ENCODE results near the gene CORO2A.

- TF ChIP-seq SUZ12 (IDR thresholded peaks at IDR 0.05; ENCODE audit: low read length) = no peak
- TF ChIP-seq KDM4A (IDR thresholded peaks at IDR 0.05; ENCODE audit: low read depth, low read length, severe bottlenecking) = no peak
- no peak for TF ChIP-seq CTCF (IDR thresholded peaks at IDR 0.05; ENCODE audit: control extremely low read depth in 1 of 3, insufficient read depth in 1 of 3, low read depth in 1 of 3, low read length in 3 of 3)
- no peak for TF ChIP-seq HDAC2 (IDR thresholded peaks at IDR 0.05; ENCODE audit: borderline replicate concordance in 1 of 2, low read depth in 2 of 2, low read length in 2 of 2)
- no peak for TF ChIP-seq TAF1 (IDR thresholded peaks at IDR 0.05; ENCODE audit: low read depth, low read length)
- TF ChIP-seq JUN (IDR thresholded peaks at IDR 0.05; ENCODE audit: low read depth, low read length) = no peak
- no peak for TF ChIP-seq GTF2F1 (IDR thresholded peaks at IDR 0.05; ENCODE audit: borderline replicate concordance, low read depth, low read length)
- TF ChIP-seq SRF (IDR thresholded peaks at IDR 0.05; ENCODE audit: low read depth, low read length) = no peak
- TF ChIP-seq RFX5 (IDR thresholded peaks at IDR 0.05; ENCODE audit: borderline replicate concordance, low read depth, low read length) = no peak
- TF ChIP-seq NRF1 (IDR thresholded peaks at IDR 0.05; ENCODE audit: low read depth, low read length) = no peak
- TF ChIP-seq YY1 (IDR thresholded peaks at IDR 0.05; ENCODE audit: low read depth, low read length) = no peak
- no peak for TF ChIP-seq JUND (IDR thresholded peaks at IDR 0.05; ENCODE audit: low read length)
- TF ChIP-seq BCL11A (IDR thresholded peaks at IDR 0.05; ENCODE audit: low read depth in 2 of 2, low read length in 2 of 2) = no peak
Measured at GRCh38 chr9:98181746-98182068, 10.7 kb downstream of the CORO2A start.
